Measurements from ENCODE around the gene CLCF1.

- TF ChIP-seq, protein P1, sequence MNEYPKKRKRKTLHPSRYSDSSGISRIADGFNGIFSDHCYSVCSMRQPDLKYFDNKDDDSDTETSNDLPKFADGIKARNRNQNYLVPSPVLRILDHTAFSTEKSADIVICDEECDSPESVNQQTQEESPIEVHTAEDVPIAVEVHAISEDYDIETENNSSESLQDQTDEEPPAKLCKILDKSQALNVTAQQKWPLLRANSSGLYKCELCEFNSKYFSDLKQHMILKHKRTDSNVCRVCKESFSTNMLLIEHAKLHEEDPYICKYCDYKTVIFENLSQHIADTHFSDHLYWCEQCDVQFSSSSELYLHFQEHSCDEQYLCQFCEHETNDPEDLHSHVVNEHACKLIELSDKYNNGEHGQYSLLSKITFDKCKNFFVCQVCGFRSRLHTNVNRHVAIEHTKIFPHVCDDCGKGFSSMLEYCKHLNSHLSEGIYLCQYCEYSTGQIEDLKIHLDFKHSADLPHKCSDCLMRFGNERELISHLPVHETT (CRISPR knock-in tag; conservative IDR thresholded peaks at IDR 0.05): no peak
- no peak for TF ChIP-seq ARNT (IDR thresholded peaks at IDR 0.05)
- TF ChIP-seq, protein P2, sequence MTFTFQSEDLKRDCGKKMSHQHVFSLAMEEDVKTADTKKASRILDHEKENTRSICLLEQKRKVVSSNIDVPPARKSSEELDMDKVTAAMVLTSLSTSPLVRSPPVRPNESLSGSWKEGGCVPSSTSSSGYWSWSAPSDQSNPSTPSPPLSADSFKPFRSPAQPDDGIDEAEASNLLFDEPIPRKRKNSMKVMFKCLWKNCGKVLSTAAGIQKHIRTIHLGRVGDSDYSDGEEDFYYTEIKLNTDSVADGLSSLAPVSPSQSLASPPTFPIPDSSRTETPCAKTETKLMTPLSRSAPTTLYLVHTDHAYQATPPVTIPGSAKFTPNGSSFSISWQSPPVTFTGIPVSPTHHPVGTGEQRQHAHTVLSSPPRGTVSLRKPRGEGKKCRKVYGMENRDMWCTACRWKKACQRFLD (CRISPR knock-in tag; IDR thresholded peaks at IDR 0.05; ENCODE audit: borderline replicate concordance): no peak
- no peak for TF ChIP-seq ZNF335 (CRISPR knock-in tag; IDR thresholded peaks at IDR 0.05)
Measured at GRCh38 chr11:67314218-67314617, 59.2 kb downstream of the CLCF1 start.

Data from HepG2 (cell line).